ENCODE data around the gene MPC1. TPM values are rescaled to one million over a fixed set of nuclear protein-coding genes. Genes with fewer than 3 reads are reported as not detected.

The MPC1 gene
- total and polyA plus RNA-seq, 3 experiments from 2014 or later = 36.3 to 62.1 (median 39.3) TPM

DNA sequence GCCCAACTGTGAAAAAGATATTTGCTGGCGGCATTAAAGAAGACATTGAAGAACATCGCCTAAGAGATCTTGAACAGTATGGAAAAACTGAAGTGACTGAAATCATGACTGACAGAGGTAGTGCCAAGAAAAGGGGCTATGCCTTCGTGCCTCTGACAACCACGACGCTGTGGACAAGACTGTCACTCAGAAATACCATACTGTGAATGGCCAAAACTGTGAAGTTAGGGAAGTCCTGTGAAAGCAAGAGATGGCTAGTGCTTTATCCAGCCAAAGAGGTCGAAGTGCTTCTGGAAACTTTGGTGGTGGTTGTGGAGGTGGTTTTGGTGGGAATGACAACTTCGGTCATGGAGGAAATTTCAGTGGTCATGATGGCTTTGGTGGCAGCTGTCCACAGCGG, 47.9 kb downstream of the MPC1 start:
- no peak for DNase-seq
- peaks cover 6 to 67% (median 36%) of the 10 kb centered on the region in 3 donors for H3K4me1 Mint-ChIP-seq

DNA sequence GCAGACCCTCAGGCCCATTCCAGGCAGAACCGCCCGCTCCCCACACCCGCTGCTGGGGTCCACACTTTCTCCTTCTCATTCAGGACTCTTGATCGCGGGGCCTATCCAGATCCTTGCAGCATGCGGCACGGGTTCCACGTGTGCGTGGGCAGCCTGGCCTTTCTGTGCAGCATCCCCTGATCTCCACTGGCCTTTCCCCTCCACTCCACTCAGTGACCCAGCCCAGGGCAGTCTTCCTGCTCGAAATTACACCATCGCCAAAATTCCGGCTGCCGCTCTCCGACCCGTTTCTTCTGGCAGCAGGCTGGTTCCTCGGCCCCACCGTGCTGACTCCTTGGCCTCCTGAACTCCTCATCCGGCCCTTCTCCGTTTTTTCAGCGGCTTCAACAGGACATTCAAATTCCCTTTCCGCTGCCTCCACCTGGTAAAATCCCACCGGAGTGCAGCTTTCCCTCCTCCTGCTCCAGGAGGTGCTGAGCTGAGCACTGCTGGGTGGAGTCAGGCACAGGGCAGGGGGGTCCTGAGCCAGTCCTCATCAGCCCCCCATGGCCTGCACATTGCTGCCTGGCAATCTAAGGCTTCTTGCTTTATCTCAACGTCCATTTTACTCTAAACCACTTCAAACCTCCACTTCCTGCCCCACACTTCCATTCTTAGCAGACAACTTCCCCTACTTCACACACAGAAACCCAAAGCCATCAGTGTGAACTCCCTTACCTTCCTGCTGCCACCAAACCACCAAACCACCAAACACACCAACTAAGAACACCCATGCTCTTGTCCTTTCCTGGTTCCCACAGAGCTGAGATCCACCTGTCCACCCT, 49.4 kb downstream of the MPC1 start:
- Mint-ChIP-seq H3K27ac (peak overlapping the region; percentile 1 to 90 (median 50)), H3K9me3 (no peaks in the 10 kb centered on the region), H3K36me3 (peaks cover 9 to 61% (median 20%) of the 10 kb centered on the region in 3 donors), H3K27me3 (peaks cover 0 to 2% of the 10 kb centered on the region in 2 donors), H3K4me3 (peak overlapping the region; percentile 7 to 83 (median 72)), H3K4me1 (peaks cover 13 to 79% (median 36%) of the 10 kb centered on the region in 3 donors)
- H3K27me3 ChIP-seq (ENCODE audit: insufficient read depth, low read length, poor library complexity, severe bottlenecking) = no peaks in the 10 kb centered on the region
- H3K27ac ChIP-seq (ENCODE audit: low read depth, low read length) = no peak overlapping the region
- peak overlapping the region; percentile 27 for H3K4me3 ChIP-seq (ENCODE audit: low read length)
- POLR2A ChIA-PET = no interaction called here
- H3K9me3 ChIP-seq (ENCODE audit: low read length) = no peaks in the 10 kb centered on the region
- peak in 4 of 5 donors; percentile 6 to 68 (median 48) for DNase-seq
- CTCF ChIA-PET = interaction anchor here (1.0 to 1.7 kb wide), 3 partner anchors 20 to 48 kb away, joined by 4 to 6 read pairs (median 5); no protein-coding TSS in a partner anchor
- H3K4me1 ChIP-seq (ENCODE audit: insufficient read depth, low read length) = peaks cover 70% of the 10 kb centered on the region
- peaks cover 6% of the 10 kb centered on the region for H3K36me3 ChIP-seq (ENCODE audit: insufficient read depth, low read length)

More for the DNA sequence above, 47.9 kb downstream of the MPC1 start:
- Mint-ChIP-seq H3K27ac (peak overlapping the region in 5 of 8 donors; percentile 2 to 55 (median 26)), H3K36me3 (peaks cover 9 to 53% (median 20%) of the 10 kb centered on the region in 3 donors), H3K4me3 (peak overlapping the region in 3 of 7 donors; percentile 4 to 65 (median 17)), H3K9me3 (no peaks in the 10 kb centered on the region), H3K27me3 (peaks cover 0 to 2% of the 10 kb centered on the region in 2 donors)
- CTCF ChIA-PET = interaction anchor here (1.7 kb wide), 1 partner anchor 46 kb away, joined by 5 read pairs; no protein-coding TSS in a partner anchor
- Histone ChIP-seq H3K9me3 (ENCODE audit: low read length) (no peaks in the 10 kb centered on the region), H3K27ac (ENCODE audit: low read depth, low read length) (no peak overlapping the region), H3K36me3 (ENCODE audit: insufficient read depth, low read length) (no peaks in the 10 kb centered on the region), H3K27me3 (ENCODE audit: insufficient read depth, low read length, poor library complexity, severe bottlenecking) (no peaks in the 10 kb centered on the region), H3K4me3 (ENCODE audit: low read length) (no peak overlapping the region), H3K4me1 (ENCODE audit: insufficient read depth, low read length) (peaks cover 85% of the 10 kb centered on the region)
- POLR2A ChIA-PET = no interaction called here

GRCh38 chr6:166331503-166332415, 51.0 kb downstream of the MPC1 start:
- peak overlapping the region in 2 of 7 donors; percentile 75 to 83 for H3K4me3 Mint-ChIP-seq
- H3K36me3 Mint-ChIP-seq = peaks cover 9 to 58% (median 20%) of the 10 kb centered on the region in 3 donors
- no peak overlapping the region for H3K27ac Mint-ChIP-seq
- H3K36me3 ChIP-seq (ENCODE audit: insufficient read depth, low read length) = peaks cover 8% of the 10 kb centered on the region
- DNase-seq = no peak
- H3K9me3 Mint-ChIP-seq = no peaks in the 10 kb centered on the region
- no peak overlapping the region for H3K27ac ChIP-seq (ENCODE audit: low read depth, low read length)
- peaks cover 0 to 2% of the 10 kb centered on the region in 2 donors for H3K27me3 Mint-ChIP-seq
- peaks cover 20 to 83% (median 34%) of the 10 kb centered on the region in 3 donors for H3K4me1 Mint-ChIP-seq
- H3K4me1 ChIP-seq (ENCODE audit: insufficient read depth, low read length) = peaks cover 56% of the 10 kb centered on the region
- no peaks in the 10 kb centered on the region for H3K9me3 ChIP-seq (ENCODE audit: low read length)
- H3K4me3 ChIP-seq (ENCODE audit: low read length) = no peak overlapping the region
- ChIA-PET CTCF (no interaction called here), POLR2A (no interaction called here)
- H3K27me3 ChIP-seq (ENCODE audit: insufficient read depth, low read length, poor library complexity, severe bottlenecking) = no peaks in the 10 kb centered on the region

GRCh38 chr6:166330612-166331011, 52.1 kb downstream of the MPC1 start:
- no peak overlapping the region for H3K27ac ChIP-seq (ENCODE audit: low read depth, low read length)
- H3K27ac Mint-ChIP-seq = no peak overlapping the region
- no peak for DNase-seq
- H3K27me3 ChIP-seq (ENCODE audit: insufficient read depth, low read length, poor library complexity, severe bottlenecking) = no peaks in the 10 kb centered on the region
- H3K9me3 Mint-ChIP-seq = no peaks in the 10 kb centered on the region
- peaks cover 0 to 2% of the 10 kb centered on the region in 2 donors for H3K27me3 Mint-ChIP-seq
- H3K36me3 Mint-ChIP-seq = peaks cover 12 to 58% (median 19%) of the 10 kb centered on the region in 3 donors
- H3K4me1 ChIP-seq (ENCODE audit: insufficient read depth, low read length) = peaks cover 44% of the 10 kb centered on the region
- H3K4me1 Mint-ChIP-seq = peaks cover 25 to 81% (median 40%) of the 10 kb centered on the region in 3 donors
- CTCF ChIA-PET = no interaction called here
- H3K4me3 ChIP-seq (ENCODE audit: low read length) = no peak overlapping the region
- H3K36me3 ChIP-seq (ENCODE audit: insufficient read depth, low read length) = peaks cover 12% of the 10 kb centered on the region
- no peaks in the 10 kb centered on the region for H3K9me3 ChIP-seq (ENCODE audit: low read length)
- POLR2A ChIA-PET = no interaction called here
- no peak overlapping the region for H3K4me3 Mint-ChIP-seq

GRCh38 chr6:166325383-166326042, 57.2 kb downstream of the MPC1 start:
- Histone ChIP-seq H3K27me3 (ENCODE audit: insufficient read depth, low read length, poor library complexity, severe bottlenecking) (no peaks in the 10 kb centered on the region), H3K4me1 (ENCODE audit: insufficient read depth, low read length) (no peaks in the 10 kb centered on the region), H3K9me3 (ENCODE audit: low read length) (no peaks in the 10 kb centered on the region), H3K27ac (ENCODE audit: low read depth, low read length) (no peak overlapping the region), H3K36me3 (ENCODE audit: insufficient read depth, low read length) (peaks cover 32% of the 10 kb centered on the region), H3K4me3 (ENCODE audit: low read length) (no peak overlapping the region)
- CTCF ChIA-PET = interaction anchor here (1.6 to 3.2 kb wide), 2 partner anchors 56 to 75 kb away, joined by 5 to 9 read pairs; no protein-coding TSS in a partner anchor
- Mint-ChIP-seq H3K36me3 (peaks cover 12 to 75% (median 18%) of the 10 kb centered on the region in 3 donors), H3K4me1 (peaks cover 9 to 33% (median 24%) of the 10 kb centered on the region in 3 donors), H3K27me3 (no peaks in the 10 kb centered on the region), H3K4me3 (peak overlapping the region in 1 of 7 donors; percentile 59), H3K9me3 (no peaks in the 10 kb centered on the region), H3K27ac (peak overlapping the region in 1 of 8 donors; percentile 74)
- POLR2A ChIA-PET = no interaction called here
- no peak for DNase-seq

DNA sequence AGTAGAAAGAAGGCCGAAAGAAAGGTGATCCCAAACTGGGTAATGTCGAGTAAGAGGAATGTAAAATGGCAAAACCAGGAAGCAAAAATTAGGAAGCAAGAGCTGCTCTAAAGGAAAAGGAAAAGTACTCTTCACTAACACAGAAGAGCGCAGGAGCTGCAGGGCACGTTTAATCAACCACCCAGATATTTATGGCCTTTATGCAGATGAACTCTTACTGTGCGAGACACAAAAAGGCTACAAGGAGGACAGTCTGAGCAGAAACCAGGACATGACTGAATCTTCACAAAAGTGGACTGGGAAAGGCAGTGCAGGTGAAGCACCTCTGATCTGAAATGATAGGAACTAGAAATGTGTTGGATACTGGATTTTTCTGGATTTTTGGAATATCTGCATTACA, 59.3 kb downstream of the MPC1 start:
- ChIA-PET POLR2A (no interaction called here), CTCF (interaction anchor here (1.0 to 1.3 kb wide), 2 partner anchors 10 to 58 kb away, joined by 3 to 5 read pairs; no protein-coding TSS in a partner anchor)
- peaks cover 9 to 16% (median 15%) of the 10 kb centered on the region in 3 donors for H3K4me1 Mint-ChIP-seq
- H3K36me3 Mint-ChIP-seq = peaks cover 12 to 76% (median 21%) of the 10 kb centered on the region in 3 donors
- H3K9me3 ChIP-seq (ENCODE audit: low read length) = no peaks in the 10 kb centered on the region
- no peaks in the 10 kb centered on the region for H3K4me1 ChIP-seq (ENCODE audit: insufficient read depth, low read length)
- no peak overlapping the region for H3K27ac ChIP-seq (ENCODE audit: low read depth, low read length)
- no peak overlapping the region for H3K4me3 Mint-ChIP-seq
- no peak for DNase-seq
- no peak overlapping the region for H3K4me3 ChIP-seq (ENCODE audit: low read length)
- no peaks in the 10 kb centered on the region for H3K27me3 Mint-ChIP-seq
- H3K27ac Mint-ChIP-seq = peak overlapping the region in 1 of 8 donors; percentile 34
- peaks cover 26% of the 10 kb centered on the region for H3K36me3 ChIP-seq (ENCODE audit: insufficient read depth, low read length)
- H3K9me3 Mint-ChIP-seq = no peaks in the 10 kb centered on the region
- H3K27me3 ChIP-seq (ENCODE audit: insufficient read depth, low read length, poor library complexity, severe bottlenecking) = no peaks in the 10 kb centered on the region
